ENCODE data around the gene KCNG4.
"Not testable (repeated sequence)": the region's sequence is repeated elsewhere in the genome, so short reads cannot be mapped to it uniquely, and the experiment has no call there.

Gene KCNG4

GRCh38 chr16:84232969-84233368 is 6.8 kb downstream of the KCNG4 start:
- no peak for DNase-seq

- DNase-seq, result no peak
Measured at GRCh38 chr16:84232060-84232459, 7.8 kb downstream of the KCNG4 start.

- DNase-seq, result no peak
Measured at GRCh38 chr16:84229471-84229870, 10.3 kb downstream of the KCNG4 start.

GRCh38 chr16:84228256-84228838 is 11.5 kb downstream of the KCNG4 start:
- no peak for DNase-seq

GRCh38 chr16:84227548-84227947 is 12.3 kb downstream of the KCNG4 start:
- DNase-seq, result no peak

- DNase-seq, result no peak
Measured at GRCh38 chr16:84226026-84226425, 13.8 kb downstream of the KCNG4 start.

- no peak for DNase-seq
Measured at GRCh38 chr16:84225571-84225970, 14.2 kb downstream of the KCNG4 start.

GRCh38 chr16:84225126-84225525 is 14.7 kb downstream of the KCNG4 start:
- DNase-seq, result no peak

GRCh38 chr16:84224554-84224953 is 15.3 kb downstream of the KCNG4 start:
- no peak for DNase-seq

GRCh38 chr16:84223456-84223855 is 16.4 kb downstream of the KCNG4 start:
- DNase-seq, result no peak

- DNase-seq, result no peak
Measured at GRCh38 chr16:84220851-84221250, 19.0 kb downstream of the KCNG4 start.

GRCh38 chr16:84218956-84219355 is 20.9 kb downstream of the KCNG4 start:
- DNase-seq, result no peak

GRCh38 chr16:84218176-84218823 is 21.5 kb downstream of the KCNG4 start:
- no peak for DNase-seq

GRCh38 chr16:84216144-84216543 is 23.7 kb downstream of the KCNG4 start:
- DNase-seq, result not testable (repeated sequence)

- DNase-seq, result no peak
Measured at GRCh38 chr16:84215531-84215930, 24.3 kb downstream of the KCNG4 start.

- no peak for DNase-seq
Measured at GRCh38 chr16:84214451-84215066, 25.3 kb downstream of the KCNG4 start.

GRCh38 chr16:84212631-84213030 is 27.2 kb downstream of the KCNG4 start:
- no peak for DNase-seq

GRCh38 chr16:84212154-84212553 is 27.7 kb downstream of the KCNG4 start:
- no peak for DNase-seq

GRCh38 chr16:84209989-84210388 is 29.8 kb downstream of the KCNG4 start:
- DNase-seq, result no peak

GRCh38 chr16:84207879-84208278 is 31.9 kb downstream of the KCNG4 start:
- DNase-seq, result no peak

- no peak for DNase-seq
Measured at GRCh38 chr16:84207251-84207650, 32.6 kb downstream of the KCNG4 start.

GRCh38 chr16:84205976-84206691 is 33.7 kb downstream of the KCNG4 start:
- DNase-seq, result no peak

- DNase-seq, result not testable (repeated sequence)
Measured at GRCh38 chr16:84205123-84205522, 34.7 kb downstream of the KCNG4 start.

GRCh38 chr16:84204551-84204950 is 35.3 kb downstream of the KCNG4 start:
- not testable (repeated sequence) for DNase-seq
